ENCODE measurements around the gene BRF1.

DNA sequence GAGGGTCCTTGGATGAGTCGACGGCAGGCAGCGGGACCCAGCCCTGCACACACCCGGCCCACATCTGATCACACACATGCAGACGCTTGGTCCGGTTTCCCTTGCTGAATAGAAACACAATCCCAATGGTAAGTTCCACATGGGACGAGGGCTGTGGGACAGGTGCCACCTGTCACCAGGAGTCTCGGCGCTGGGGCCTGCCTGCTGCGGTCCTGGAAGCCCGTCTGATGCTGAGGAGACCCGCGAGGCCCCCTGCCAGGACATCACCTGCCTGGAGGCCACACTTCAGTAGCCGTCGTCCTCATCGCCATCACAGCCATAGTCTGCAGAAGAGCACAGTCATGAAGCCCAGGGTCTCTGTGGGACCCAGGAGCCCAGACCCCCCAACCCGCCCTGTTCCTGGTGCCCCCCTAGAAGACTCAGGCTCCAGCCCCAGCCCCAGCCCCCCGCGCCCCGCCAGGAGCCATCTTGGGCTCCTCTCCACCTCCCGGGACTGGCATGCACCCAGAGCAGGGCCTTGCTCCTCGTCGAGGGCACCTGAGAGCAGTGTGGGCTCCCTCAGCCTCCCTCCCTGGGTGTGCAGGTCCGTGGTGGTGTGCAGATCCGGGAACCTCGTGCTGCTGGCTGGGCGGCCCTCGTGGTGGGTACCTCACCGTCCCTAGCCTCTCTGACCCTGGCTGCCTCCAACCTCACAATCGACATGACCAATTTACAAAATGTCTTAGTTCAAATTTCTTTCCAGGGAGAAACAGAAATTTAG is 90.4 kb downstream of the BRF1 start:
- TF ChIP-seq, protein P1, sequence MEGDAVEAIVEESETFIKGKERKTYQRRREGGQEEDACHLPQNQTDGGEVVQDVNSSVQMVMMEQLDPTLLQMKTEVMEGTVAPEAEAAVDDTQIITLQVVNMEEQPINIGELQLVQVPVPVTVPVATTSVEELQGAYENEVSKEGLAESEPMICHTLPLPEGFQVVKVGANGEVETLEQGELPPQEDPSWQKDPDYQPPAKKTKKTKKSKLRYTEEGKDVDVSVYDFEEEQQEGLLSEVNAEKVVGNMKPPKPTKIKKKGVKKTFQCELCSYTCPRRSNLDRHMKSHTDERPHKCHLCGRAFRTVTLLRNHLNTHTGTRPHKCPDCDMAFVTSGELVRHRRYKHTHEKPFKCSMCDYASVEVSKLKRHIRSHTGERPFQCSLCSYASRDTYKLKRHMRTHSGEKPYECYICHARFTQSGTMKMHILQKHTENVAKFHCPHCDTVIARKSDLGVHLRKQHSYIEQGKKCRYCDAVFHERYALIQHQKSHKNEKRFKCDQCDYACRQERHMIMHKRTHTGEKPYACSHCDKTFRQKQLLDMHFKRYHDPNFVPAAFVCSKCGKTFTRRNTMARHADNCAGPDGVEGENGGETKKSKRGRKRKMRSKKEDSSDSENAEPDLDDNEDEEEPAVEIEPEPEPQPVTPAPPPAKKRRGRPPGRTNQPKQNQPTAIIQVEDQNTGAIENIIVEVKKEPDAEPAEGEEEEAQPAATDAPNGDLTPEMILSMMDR (conservative IDR thresholded peaks at IDR 0.05), result no peak
- no peak for TF ChIP-seq ZFX (IDR thresholded peaks at IDR 0.05)
